ENCODE results near the gene CD177. TPM values are rescaled to one million over a fixed set of nuclear protein-coding genes. Genes with fewer than 3 reads are reported as not detected.

Gene CD177
- total RNA-seq, 1 donor from 2014 or later = 3.1 TPM

GRCh38 chr19:43310221-43310620 lies 43.3 kb upstream of the CD177 start:
- DNase-seq (no peak), ATAC-seq (no peak)
- H3K9me3 ChIP-seq = no peaks in the 10 kb centered on the region
- no peaks in the 10 kb centered on the region for H3K4me1 ChIP-seq
- H3K4me3 ChIP-seq = no peak overlapping the region
- intact Hi-C loops (cut with DNase I) = no loop called here
- no peaks in the 10 kb centered on the region for H3K27me3 ChIP-seq
- H3K36me3 ChIP-seq = no peaks in the 10 kb centered on the region
- TF ChIP-seq CTCF (IDR thresholded peaks at IDR 0.05) = no peak
- no peak overlapping the region for H3K27ac ChIP-seq

GRCh38 chr19:43311256-43311655 lies 42.2 kb upstream of the CD177 start:
- no peak for DNase-seq
- Histone ChIP-seq H3K27me3 (no peaks in the 10 kb centered on the region), H3K36me3 (no peaks in the 10 kb centered on the region), H3K4me1 (no peaks in the 10 kb centered on the region), H3K4me3 (no peak overlapping the region), H3K27ac (no peak overlapping the region), H3K9me3 (no peaks in the 10 kb centered on the region)
- intact Hi-C loops (cut with DNase I) = no loop called here
- no peak for TF ChIP-seq CTCF (IDR thresholded peaks at IDR 0.05)
- ATAC-seq = no peak

- no peak for DNase-seq
- no peak for ATAC-seq
- no peaks in the 10 kb centered on the region for H3K4me1 ChIP-seq
- H3K9me3 ChIP-seq = no peaks in the 10 kb centered on the region
- no peak overlapping the region for H3K4me3 ChIP-seq
- H3K27me3 ChIP-seq = no peaks in the 10 kb centered on the region
- H3K27ac ChIP-seq = no peak overlapping the region
- TF ChIP-seq CTCF (IDR thresholded peaks at IDR 0.05) = no peak
- H3K36me3 ChIP-seq = no peaks in the 10 kb centered on the region
- intact Hi-C loops (cut with DNase I) = no loop called here
Measured at GRCh38 chr19:43311706-43312105, 41.8 kb upstream of the CD177 start.

- H3K36me3 ChIP-seq = no peaks in the 10 kb centered on the region
- intact Hi-C loops (cut with DNase I) = no loop called here
- no peak overlapping the region for H3K27ac ChIP-seq
- TF ChIP-seq CTCF (IDR thresholded peaks at IDR 0.05) = no peak
- H3K4me1 ChIP-seq = no peaks in the 10 kb centered on the region
- H3K27me3 ChIP-seq = no peaks in the 10 kb centered on the region
- ATAC-seq (no peak), DNase-seq (no peak)
- H3K4me3 ChIP-seq = no peak overlapping the region
- no peaks in the 10 kb centered on the region for H3K9me3 ChIP-seq
Measured at GRCh38 chr19:43313711-43314495, 39.6 kb upstream of the CD177 start.

- ATAC-seq (no peak), DNase-seq (no peak)
- TF ChIP-seq CTCF (IDR thresholded peaks at IDR 0.05) = no peak
- H3K36me3 ChIP-seq = no peaks in the 10 kb centered on the region
- H3K4me3 ChIP-seq = no peak overlapping the region
- H3K4me1 ChIP-seq = no peaks in the 10 kb centered on the region
- intact Hi-C loops (cut with DNase I) = no loop called here
- H3K27me3 ChIP-seq = no peaks in the 10 kb centered on the region
- no peak overlapping the region for H3K27ac ChIP-seq
- H3K9me3 ChIP-seq = no peaks in the 10 kb centered on the region
Measured at GRCh38 chr19:43315851-43316250, 37.6 kb upstream of the CD177 start.

All from upper lobe of right lung (tissue), 1 donor.